ENCODE results near the gene CYGB. TPM values are rescaled to one million over a fixed set of nuclear protein-coding genes. Genes with fewer than 3 reads are reported as not detected.

Gene CYGB
- total and polyA plus RNA-seq, 2 of the 13 experiments (the other 11 are each of a cell fraction or from before 2014, with no cell fraction given), result 18.9 to 27.1 TPM

- TF ChIP-seq SOX6 (IDR thresholded peaks at IDR 0.05) (no peak), SOX6 (CRISPR knock-in tag; IDR thresholded peaks at IDR 0.05) (no peak), ZNF275 (CRISPR knock-in tag; IDR thresholded peaks at IDR 0.05; ENCODE audit: borderline replicate concordance) (no peak), ZNF704 (CRISPR knock-in tag; IDR thresholded peaks at IDR 0.05; ENCODE audit: borderline replicate concordance) (no peak), HDAC2 (CRISPR knock-in tag; IDR thresholded peaks at IDR 0.05) (no peak)
Observed at GRCh38 chr17:76495663-76496400, 41.7 kb downstream of the CYGB start (continued).

- no peak for ATAC-seq
- TF ChIP-seq RERE (CRISPR knock-in tag; IDR thresholded peaks at IDR 0.05; ENCODE audit: low read depth) (no peak), TBP (CRISPR knock-in tag; IDR thresholded peaks at IDR 0.05) (no peak), AGO2 (optimal IDR thresholded peaks at IDR 0.05; ENCODE audit: low read depth, low read length) (peak; percentile 20), TBX2 (CRISPR knock-in tag; IDR thresholded peaks at IDR 0.05; ENCODE audit: borderline replicate concordance) (0 out of 2 replicates have a peak, but pooled peaks have one; percentile 0), GZF1 (CRISPR knock-in tag; IDR thresholded peaks at IDR 0.05) (no peak), HDAC2 (CRISPR knock-in tag; IDR thresholded peaks at IDR 0.05) (0 out of 2 replicates have a peak, but pooled peaks have one; percentile 10), HOXA7 (CRISPR knock-in tag; IDR thresholded peaks at IDR 0.05) (no peak), ZNF326 (CRISPR knock-in tag; IDR thresholded peaks at IDR 0.05; ENCODE audit: borderline replicate concordance) (peak; percentile 35; the same call in 1 of the 2 replicates), ZKSCAN8 (CRISPR knock-in tag; IDR thresholded peaks at IDR 0.05; ENCODE audit: borderline replicate concordance) (no peak)
Observed at GRCh38 chr17:76493505-76494167, 43.9 kb downstream of the CYGB start.

More at GRCh38 chr17:76493505-76494167, 43.9 kb downstream of the CYGB start:
- no TSS peak for BruUV-seq (replicated peaks)
- Histone ChIP-seq H3K9me3 (ENCODE audit: low read length) (no peaks in the 10 kb centered on the region), H2AFZ (ENCODE audit: low read length) (no peak overlapping the region), H4K20me1 (ENCODE audit: insufficient read depth, low read length) (peaks cover 38% of the 10 kb centered on the region; the same call in 1 of the 2 replicates), H3K4me1 (ENCODE audit: insufficient read depth, low read length) (peaks cover 78% of the 10 kb centered on the region), H3K4me2 (ENCODE audit: low read depth, low read length) (peak overlapping the region; percentile 72), H3K27ac (ENCODE audit: extremely low read length, insufficient read depth, low read length) (no peak overlapping the region), H3K36me3 (replicated peaks in 1 of 2; ENCODE audit: control insufficient read depth in 1 of 2, insufficient read depth in 2 of 2, low read length in 2 of 2) (0 out of 5 replicates have a peak, but pooled peaks cover 0 to 1% of the 10 kb centered on the region in 2 experiments), H3K4me3 (replicated peaks in 1 of 3; ENCODE audit: insufficient read depth in 1 of 3, low read depth in 2 of 3, low read length in 3 of 3) (peak overlapping the region in 1 of 3 experiments; percentile 47; a peak in 1 of 6 replicates), H3K79me2 (ENCODE audit: insufficient read depth, low read length) (peaks cover 10% of the 10 kb centered on the region), H3K27me3 (ENCODE audit: control insufficient read depth in 1 of 2, insufficient read depth in 2 of 2, low read length in 2 of 2) (no peaks in the 10 kb centered on the region), H3K9ac (ENCODE audit: insufficient read depth, low read depth, low read length) (no peak overlapping the region)
- WGBS (ENCODE audit: low lambda C conversion rate), result 83% methylated on average over 20 of the region's 21 CpGs
- FAIRE-seq (no peak), DNase-seq (ENCODE audit: low spot score) (no peak)
- ChIA-PET CTCF (ENCODE audit: low intra/inter-chr PET ratio, low total read pairs) (no interaction called here), POLR2A (interaction anchor here (0.9 to 12.2 kb wide), 9 partner anchors 7 to 177 kb away, joined by 3 to 252 read pairs (median 3); partner anchors contain the start of genes PRPSAP1 and RHBDF2)
- intact Hi-C loops (cut with micrococcal nuclease; ENCODE audit: unreplicated experiment), result no loop called here
- in situ Hi-C loops (cut with HindIII; ENCODE audit: extremely low pct_ligation_motif_present, low pct_unique_long_range_greater_than_20kb), result no loop called here
